B cell (primary cell): ENCODE data around the gene FKRP. TPM values are rescaled to one million over a fixed set of nuclear protein-coding genes. Genes with fewer than 3 reads are reported as not detected.

Experiments
- ATAC-seq: fragments of 200-7000 bp; cut with Tn5 transposase; one replicate; pipeline ENCODE4 v1.10.0; 2021; ENCODE audit warnings: low read depth, mild to moderate bottlenecking, moderate number of reproducible peaks, moderate library complexity
- CTCF ChIA-PET: fragments of 350-600 bp; sonication (Branson Sonifier 250); formaldehyde crosslinking; loops from one replicate; lab custom pipeline; 2021; ENCODE audit warnings: antibody characterized with exemption, inconsistent platforms; lab: Charles Lee
- POLR2A ChIA-PET: fragments of 350-600 bp; sonication (Branson Sonifier 250); formaldehyde crosslinking; loops from one replicate; lab custom pipeline; 2021; ENCODE audit warnings: antibody characterized with exemption; lab: Charles Lee
- DNase-seq: peaks from one replicate; pipeline ENCODE4 v3.0.0; 2013
- H2AFZ ChIP-seq: 2 replicates; pipeline ENCODE4 v1.6.1; 2012; ENCODE audit warnings: mild to moderate bottlenecking, low read depth, low read length; ENCODE audit not compliant: insufficient read depth, poor library complexity, severe bottlenecking
- H3K27ac ChIP-seq, 2 donors: 1 replicate in 1 of 2; 2 replicates in 1 of 2; pipeline ENCODE4 v1.5.1; 2012 to 2013; ENCODE audit warnings: low read length in 2 of 2, mild to moderate bottlenecking in 2 of 2, moderate library complexity in 1 of 2
- H3K27me3 ChIP-seq, 4 experiments: fragments of 200-600 bp in 1 of 4; sonication (generic) in 1 of 4; replicated peaks in 1 of 4; 1 replicate in 2 of 4; 2 replicates in 2 of 4; pipeline versions ENCODE4 v1.6.1 to v1.7.0; 2013 to 2016; ENCODE audit warnings: low read length in 3 of 4, mild to moderate bottlenecking in 2 of 4, mixed read lengths in 1 of 4, moderate library complexity in 1 of 4; ENCODE audit not compliant: insufficient read depth in 4 of 4, control insufficient read depth in 3 of 4; ENCODE audit errors: control extremely low read depth in 1 of 4
- H3K36me3 ChIP-seq, 2 experiments: replicated peaks in 1 of 2; 1 replicate in 1 of 2; 2 replicates in 1 of 2; pipeline versions ENCODE4 v1.6.1 to v1.7.1; 2013; ENCODE audit warnings: low read length in 1 of 2; ENCODE audit not compliant: insufficient read depth in 2 of 2, control insufficient read depth in 1 of 2; ENCODE audit errors: control extremely low read depth in 1 of 2, extremely low read depth in 1 of 2
- H3K4me1 ChIP-seq, 2 donors: fragments of 200-600 bp in 1 of 2; sonication (generic) in 1 of 2; 1 replicate in 1 of 2; 2 replicates in 1 of 2; pipeline versions ENCODE4 v1.5.1 to v1.6.1; 2013 to 2017; ENCODE audit warnings: low read length in 2 of 2; ENCODE audit not compliant: control insufficient read depth in 2 of 2, insufficient read depth in 2 of 2
- H3K4me2 ChIP-seq: replicated peaks from 2 replicates; pipeline ENCODE3; 2012; ENCODE audit warnings: mild to moderate bottlenecking, low read depth, low read length; ENCODE audit not compliant: poor library complexity, severe bottlenecking
- H3K4me3 ChIP-seq, 5 experiments: fragments of 200-600 bp in 1 of 5; sonication (generic) in 1 of 5; 1 replicate in 3 of 5; 2 replicates in 2 of 5; pipeline versions ENCODE4 v1.5.1 to v1.7.0; 2011 to 2016; ENCODE audit warnings: low read length in 4 of 5, mild to moderate bottlenecking in 4 of 5, low read depth in 2 of 5, control low read depth in 1 of 5, moderate library complexity in 1 of 5; ENCODE audit not compliant: insufficient read depth in 1 of 5; ENCODE audit errors: control extremely low read depth in 1 of 5, extremely low read depth in 1 of 5
- H3K79me2 ChIP-seq: fragments of 200-600 bp; sonication (generic); one replicate; pipeline ENCODE4 v1.6.0; 2016; ENCODE audit warnings: low read length; ENCODE audit not compliant: control insufficient read depth, insufficient read depth
- H3K9ac ChIP-seq: fragments of 200-600 bp; sonication (generic); 2 replicates; pipeline ENCODE4 v1.6.1; 2017; ENCODE audit warnings: mild to moderate bottlenecking, low read length, moderate library complexity
- H3K9me3 ChIP-seq, 3 donors: one replicate each; pipeline versions ENCODE4 v1.6.1 to v1.7.1; 2013; ENCODE audit warnings: low read length in 2 of 3; ENCODE audit not compliant: control insufficient read depth in 2 of 3, insufficient read depth in 1 of 3; ENCODE audit errors: control extremely low read depth in 1 of 3
- H4K20me1 ChIP-seq: 2 replicates; pipeline ENCODE4 v1.6.0; 2012; ENCODE audit warnings: mild to moderate bottlenecking, low read length; ENCODE audit not compliant: insufficient read depth, control insufficient read depth, poor library complexity, severe bottlenecking
- H3K27ac Mint-ChIP-seq: one replicate; pipeline ENCODE4 v1.8.0; 2021; ENCODE audit warnings: mixed read lengths
- H3K27me3 Mint-ChIP-seq: one replicate; pipeline ENCODE4 v1.8.0; 2021; ENCODE audit warnings: mixed read lengths
- H3K4me1 Mint-ChIP-seq: one replicate; pipeline ENCODE4 v1.8.0; 2021; ENCODE audit warnings: mixed read lengths
- H3K4me3 Mint-ChIP-seq: one replicate; pipeline ENCODE4 v1.8.0; 2021; ENCODE audit warnings: mixed read lengths
- H3K9me3 Mint-ChIP-seq: one replicate; pipeline ENCODE4 v1.8.0; 2022; ENCODE audit warnings: mixed read lengths; ENCODE audit not compliant: insufficient read depth
- EZH2 ChIP-seq: IDR thresholded peaks from 2 replicates; pipeline ENCODE4 v1.6.1; 2012; ENCODE audit warnings: borderline replicate concordance, low read depth, mild to moderate bottlenecking, moderate library complexity, low read length; ENCODE audit not compliant: insufficient read depth, poor library complexity, severe bottlenecking
- WGBS: methylation state at CpG from one replicate; pipeline ENCODE4 v1.1.5; 2013; ENCODE audit warnings: missing lambda C conversion rate; ENCODE audit not compliant: insufficient coverage; 5-methylcytosine and 5-hydroxymethylcytosine counted together
- intact Hi-C: fragments of 100-400 bp; cut with micrococcal nuclease; formaldehyde crosslinking; loops from one replicate; pipeline ENCODE4 v1.10.0; 2022
- polyA plus RNA-seq: library from polyadenylated mRNA; depleted of rRNA; stranded (reverse); fragments of >200 nt; gene quantifications from 2 replicates; pipeline ENCODE4 v1.2.3, GENCODE V29; 2012
- total RNA-seq, 2 donors: library from RNA; stranded (reverse); fragments of 120-200 nt in 1 of 2; gene quantifications; 1 replicate in 1 of 2; 2 replicates in 1 of 2; pipeline versions ENCODE4 v1.2.3 to v1.2.4, GENCODE V29; 2013 to 2022
- TF ChIP-seq, protein P1 (sequence below): fragments of 200-600 bp; IDR thresholded peaks from one replicate; pipeline ENCODE4 v1.8.0; 2022; ENCODE audit warnings: antibody characterized with exemption, mild to moderate bottlenecking

The FKRP gene
- total and polyA plus RNA-seq, 2 donors (not counting 1 experiment from before 2014, with no cell fraction given): 30.2 to 38.8 TPM

DNA sequence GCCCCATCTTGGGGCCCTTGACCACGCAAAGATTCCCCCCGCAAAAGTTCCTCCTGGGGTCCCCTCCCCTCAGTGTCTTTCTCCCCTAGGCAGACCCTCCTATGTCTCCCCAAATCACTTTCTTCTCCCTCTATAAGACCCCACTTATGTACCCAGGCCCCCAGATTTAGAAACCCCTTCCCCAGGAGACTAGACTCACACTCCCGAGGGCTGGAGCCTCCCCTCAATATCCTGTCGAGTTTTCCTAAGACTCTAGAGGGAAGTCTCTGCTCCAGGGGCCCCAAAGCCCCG, 41.1 kb downstream of the FKRP start:
- Mint-ChIP-seq H3K4me1 (peaks cover 56% of the 10 kb centered on the region), H3K27ac (peak overlapping the region; percentile 98), H3K4me3 (peak overlapping the region; percentile 93), H3K9me3 (no peaks in the 10 kb centered on the region), H3K27me3 (no peaks in the 10 kb centered on the region)
- 0% methylated on average over 5 of the region's 5 CpGs for WGBS
- H3K4me2 ChIP-seq: peak overlapping the region; percentile 98
- H3K79me2 ChIP-seq: peaks cover 55% of the 10 kb centered on the region
- peak overlapping the region; percentile 47 to 58 for H3K27ac ChIP-seq
- CTCF ChIA-PET: interaction anchor here (1.2 to 4.5 kb wide), 5 partner anchors 21 to 54 kb away, joined by 4 to 27 read pairs (median 15); no protein-coding TSS in a partner anchor
- TF ChIP-seq, protein P1, sequence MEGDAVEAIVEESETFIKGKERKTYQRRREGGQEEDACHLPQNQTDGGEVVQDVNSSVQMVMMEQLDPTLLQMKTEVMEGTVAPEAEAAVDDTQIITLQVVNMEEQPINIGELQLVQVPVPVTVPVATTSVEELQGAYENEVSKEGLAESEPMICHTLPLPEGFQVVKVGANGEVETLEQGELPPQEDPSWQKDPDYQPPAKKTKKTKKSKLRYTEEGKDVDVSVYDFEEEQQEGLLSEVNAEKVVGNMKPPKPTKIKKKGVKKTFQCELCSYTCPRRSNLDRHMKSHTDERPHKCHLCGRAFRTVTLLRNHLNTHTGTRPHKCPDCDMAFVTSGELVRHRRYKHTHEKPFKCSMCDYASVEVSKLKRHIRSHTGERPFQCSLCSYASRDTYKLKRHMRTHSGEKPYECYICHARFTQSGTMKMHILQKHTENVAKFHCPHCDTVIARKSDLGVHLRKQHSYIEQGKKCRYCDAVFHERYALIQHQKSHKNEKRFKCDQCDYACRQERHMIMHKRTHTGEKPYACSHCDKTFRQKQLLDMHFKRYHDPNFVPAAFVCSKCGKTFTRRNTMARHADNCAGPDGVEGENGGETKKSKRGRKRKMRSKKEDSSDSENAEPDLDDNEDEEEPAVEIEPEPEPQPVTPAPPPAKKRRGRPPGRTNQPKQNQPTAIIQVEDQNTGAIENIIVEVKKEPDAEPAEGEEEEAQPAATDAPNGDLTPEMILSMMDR: no peak
- no peak for TF ChIP-seq EZH2
- intact Hi-C loops: loop anchor here (2.0 to 5.0 kb wide), 5 partner anchors 40 to 485 kb away; partner anchors contain the start of genes FKRP, INAFM1, STRN4 and ZC3H4
- peaks cover 0 to 14% of the 10 kb centered on the region in 2 experiments for H3K36me3 ChIP-seq
- H3K27me3 ChIP-seq: no peaks in the 10 kb centered on the region
- H2AFZ ChIP-seq: peak overlapping the region; percentile 79
- POLR2A ChIA-PET: interaction anchor here (0.6 to 5.7 kb wide), 3 partner anchors 36 to 73 kb away, joined by 3 to 94 read pairs (median 3); no protein-coding TSS in a partner anchor
- H4K20me1 ChIP-seq: peaks cover 22% of the 10 kb centered on the region
- no peaks in the 10 kb centered on the region for H3K9me3 ChIP-seq
- DNase-seq (no peak), ATAC-seq (no peak)
- H3K4me3 ChIP-seq: peak overlapping the region; percentile 65 to 95 (median 75)
- H3K9ac ChIP-seq: peak overlapping the region; percentile 94
- H3K4me1 ChIP-seq: peaks cover 32 to 51% of the 10 kb centered on the region in 2 donors
